DOHH2 (cell line): ENCODE results near the gene APOOL.

Source experiments
- CTCF ChIP-seq: fragments of 200-600 bp; sonication (generic); IDR thresholded peaks from one replicate; pipeline ENCODE4 v1.5.1; 2014; ENCODE audit warnings: antibody characterized with exemption, mild to moderate bottlenecking, low read depth, low read length; ENCODE audit not compliant: poor library complexity, severe bottlenecking
- EZH2phosphoT487 ChIP-seq: fragments of 200-600 bp; sonication (generic); IDR thresholded peaks from 2 replicates; pipeline ENCODE4 v1.6.1; 2017; ENCODE audit warnings: borderline replicate concordance, mild to moderate bottlenecking, antibody characterized with exemption, low read length, moderate library complexity, mixed read lengths

DNA sequence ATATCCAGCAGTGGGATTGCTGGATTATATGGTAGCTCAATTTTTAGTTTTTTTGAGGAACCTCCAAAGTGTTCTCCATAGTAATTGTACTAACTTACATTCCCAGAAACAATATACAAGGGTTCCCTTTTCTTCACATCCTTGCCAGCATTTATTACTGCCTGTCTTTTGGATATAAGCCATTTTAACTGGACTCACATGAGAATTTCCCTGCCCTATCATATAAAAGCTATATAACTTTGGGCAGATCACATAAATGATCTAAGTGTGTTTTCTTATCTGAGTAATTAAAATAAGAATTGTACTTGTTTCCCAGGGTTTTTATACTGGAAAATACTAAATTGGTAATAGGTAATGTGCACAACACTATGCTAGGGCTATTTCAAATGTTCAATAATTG, 25.4 kb downstream of the APOOL start:
- TF ChIP-seq CTCF, result no peak
- TF ChIP-seq EZH2phosphoT487, result no peak
